Measurements from ENCODE around the gene VSNL1.

DNA sequence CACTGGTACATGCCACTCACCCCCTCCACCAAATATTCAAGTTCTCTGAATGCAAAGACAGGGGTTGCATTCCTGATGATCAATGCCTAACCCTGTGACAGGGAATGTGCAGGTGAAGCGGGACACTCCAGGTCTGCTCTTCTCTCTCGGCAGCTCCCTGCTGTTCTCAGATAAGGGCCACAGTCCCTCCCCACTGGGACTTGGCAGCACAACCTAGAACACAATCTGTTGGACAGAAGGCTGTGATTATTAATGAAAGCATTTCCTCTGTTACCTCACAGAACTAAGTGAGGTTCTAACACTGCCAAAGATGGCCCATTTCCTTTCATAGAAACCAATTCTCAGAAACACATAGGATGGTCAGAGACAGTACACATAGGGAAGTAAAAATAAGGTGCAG, 42.7 kb downstream of the VSNL1 start:
- TF ChIP-seq, protein P1, sequence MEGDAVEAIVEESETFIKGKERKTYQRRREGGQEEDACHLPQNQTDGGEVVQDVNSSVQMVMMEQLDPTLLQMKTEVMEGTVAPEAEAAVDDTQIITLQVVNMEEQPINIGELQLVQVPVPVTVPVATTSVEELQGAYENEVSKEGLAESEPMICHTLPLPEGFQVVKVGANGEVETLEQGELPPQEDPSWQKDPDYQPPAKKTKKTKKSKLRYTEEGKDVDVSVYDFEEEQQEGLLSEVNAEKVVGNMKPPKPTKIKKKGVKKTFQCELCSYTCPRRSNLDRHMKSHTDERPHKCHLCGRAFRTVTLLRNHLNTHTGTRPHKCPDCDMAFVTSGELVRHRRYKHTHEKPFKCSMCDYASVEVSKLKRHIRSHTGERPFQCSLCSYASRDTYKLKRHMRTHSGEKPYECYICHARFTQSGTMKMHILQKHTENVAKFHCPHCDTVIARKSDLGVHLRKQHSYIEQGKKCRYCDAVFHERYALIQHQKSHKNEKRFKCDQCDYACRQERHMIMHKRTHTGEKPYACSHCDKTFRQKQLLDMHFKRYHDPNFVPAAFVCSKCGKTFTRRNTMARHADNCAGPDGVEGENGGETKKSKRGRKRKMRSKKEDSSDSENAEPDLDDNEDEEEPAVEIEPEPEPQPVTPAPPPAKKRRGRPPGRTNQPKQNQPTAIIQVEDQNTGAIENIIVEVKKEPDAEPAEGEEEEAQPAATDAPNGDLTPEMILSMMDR (IDR thresholded peaks at IDR 0.05) = no peak
- TF ChIP-seq POLR2AphosphoS5 (IDR thresholded peaks at IDR 0.05) = no peak
- no peak for TF ChIP-seq POLR2A (IDR thresholded peaks at IDR 0.05)
